RPMI8226 (cell line): ENCODE measurements around the gene C8A.

Experiments used
- DNase-seq: peaks from one replicate; pipeline ENCODE4 v3.0.0-alpha.2; 2015

Gene C8A

DNA sequence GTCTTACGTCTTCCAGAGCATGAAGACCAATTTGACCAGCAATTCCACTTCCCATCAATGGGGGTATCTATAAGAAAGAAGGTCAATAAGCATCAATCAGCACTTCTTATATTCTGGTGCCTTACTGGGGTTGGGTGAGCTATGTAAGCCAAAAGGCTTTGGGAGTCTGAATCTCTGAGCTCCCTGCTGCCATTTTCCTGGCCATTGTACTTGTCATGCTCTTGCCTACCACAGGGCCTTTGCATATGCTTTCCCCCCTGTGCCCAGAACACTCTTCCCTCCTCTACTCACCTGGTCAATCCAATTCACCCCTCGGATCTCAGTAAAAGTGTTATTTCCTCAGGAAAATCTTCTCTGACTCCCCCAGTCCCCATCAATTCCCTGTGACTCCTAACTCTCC, 74.9 kb downstream of the C8A start:
- DNase-seq, result no peak

DNA sequence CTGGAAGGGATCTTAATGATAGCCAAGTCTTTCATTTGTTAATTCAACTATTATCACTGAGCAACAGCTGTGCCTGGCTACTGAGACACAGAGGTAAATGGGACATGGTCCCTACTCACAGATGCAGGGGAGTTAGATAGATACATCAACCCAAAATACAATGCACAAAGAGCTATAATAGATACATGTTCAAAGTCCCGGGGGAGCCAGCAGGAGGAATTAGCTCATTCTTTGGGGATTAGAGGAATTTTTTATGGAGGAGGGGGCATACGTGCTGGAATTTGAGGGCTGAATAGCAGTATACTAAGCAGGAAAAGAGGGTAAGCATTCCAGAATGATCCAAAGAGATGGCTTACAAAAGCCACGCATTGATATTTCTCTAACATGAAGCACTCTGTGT, 76.6 kb downstream of the C8A start:
- DNase-seq, result no peak

- DNase-seq, result no peak
Measured at GRCh38 chr1:56931686-56932085, 77.1 kb downstream of the C8A start.

GRCh38 chr1:56933161-56933560, 78.6 kb downstream of the C8A start:
- no peak for DNase-seq

- no peak for DNase-seq
Measured at GRCh38 chr1:56933606-56934005, 79.0 kb downstream of the C8A start.

GRCh38 chr1:56934430-56935060, 79.9 kb downstream of the C8A start:
- no peak for DNase-seq

DNA sequence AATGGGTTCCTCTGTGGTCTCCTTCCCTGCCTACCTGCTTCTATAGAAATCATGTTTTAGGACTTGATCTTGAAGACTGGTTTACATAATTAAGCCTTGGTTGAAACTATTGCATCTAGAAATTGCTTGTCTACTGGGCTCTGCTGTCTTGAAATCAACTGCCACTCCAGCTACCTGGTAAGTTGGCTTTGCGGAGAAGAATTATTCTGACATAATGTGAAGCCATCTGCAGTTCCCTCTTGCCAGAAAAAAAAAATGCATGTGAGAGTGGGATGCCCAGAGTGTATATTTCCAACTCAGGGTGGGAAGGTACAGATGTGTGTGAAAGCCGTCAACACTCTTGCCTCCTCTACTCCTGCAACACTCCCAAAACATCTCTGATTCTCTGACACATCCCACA, 84.0 kb downstream of the C8A start:
- DNase-seq, result no peak

DNA sequence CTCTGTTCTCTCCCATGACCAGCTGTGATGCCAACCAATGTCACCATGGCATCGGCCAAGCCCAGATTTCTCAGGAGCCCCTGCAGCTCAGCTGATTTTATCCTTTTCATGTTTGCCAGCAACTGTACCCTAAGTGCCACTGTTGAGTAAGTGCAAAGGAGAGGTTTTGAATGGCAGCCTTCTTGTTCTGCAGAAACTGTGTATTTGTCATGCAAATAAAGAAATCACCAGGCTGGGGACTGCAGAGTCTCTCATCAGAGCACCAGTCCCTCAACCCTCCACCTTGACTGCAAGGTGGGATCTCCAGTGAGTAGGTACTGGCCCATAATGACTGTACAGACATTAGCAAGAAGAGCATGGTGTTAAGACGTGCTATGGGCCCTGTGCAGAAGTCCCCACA, 84.6 kb downstream of the C8A start:
- no peak for DNase-seq

- no peak for DNase-seq
Measured at GRCh38 chr1:56940039-56940438, 85.4 kb downstream of the C8A start.

- DNase-seq, result no peak
Measured at GRCh38 chr1:56948403-56949023, 93.9 kb downstream of the C8A start.

GRCh38 chr1:56952501-56952900, 97.9 kb downstream of the C8A start:
- no peak for DNase-seq

DNA sequence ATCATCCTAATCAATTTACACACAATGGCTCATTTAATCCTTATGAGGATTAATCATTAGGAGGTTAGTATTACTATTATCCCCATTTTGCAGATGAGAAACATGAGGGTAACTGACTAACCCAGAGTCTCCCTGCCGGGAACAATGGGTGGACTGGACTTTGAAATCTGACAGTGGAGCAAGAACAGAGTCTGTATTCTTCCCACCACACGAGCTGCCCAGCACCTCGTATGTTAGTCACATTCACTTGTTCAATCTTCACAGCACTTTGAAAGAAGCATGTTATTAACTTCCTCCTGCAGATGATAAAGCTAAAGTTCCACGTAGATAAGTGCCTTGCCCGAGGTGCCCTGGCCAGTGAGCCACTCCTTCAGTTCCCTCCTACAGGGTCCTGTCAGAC, 98.8 kb downstream of the C8A start:
- DNase-seq, result no peak

DNA sequence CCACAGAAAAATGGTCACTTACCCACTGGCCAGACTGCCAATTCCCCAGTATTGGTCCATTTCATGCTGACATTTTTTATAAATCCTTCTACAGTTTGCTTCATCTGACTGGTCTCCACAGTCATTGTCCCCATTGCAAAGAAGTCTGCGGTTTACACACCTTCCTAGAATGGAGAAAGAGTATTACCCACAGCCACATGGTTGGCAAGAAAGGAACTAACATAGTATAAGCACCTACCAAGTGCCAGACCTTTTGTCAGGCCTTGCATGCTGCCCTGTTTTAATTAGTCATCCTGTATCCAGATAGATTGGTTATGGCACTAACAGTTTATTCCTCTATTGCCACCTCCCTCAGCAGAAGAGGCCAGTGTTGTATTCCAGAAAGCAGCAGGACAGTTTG, 100.1 kb downstream of the C8A start:
- DNase-seq, result no peak

DNA sequence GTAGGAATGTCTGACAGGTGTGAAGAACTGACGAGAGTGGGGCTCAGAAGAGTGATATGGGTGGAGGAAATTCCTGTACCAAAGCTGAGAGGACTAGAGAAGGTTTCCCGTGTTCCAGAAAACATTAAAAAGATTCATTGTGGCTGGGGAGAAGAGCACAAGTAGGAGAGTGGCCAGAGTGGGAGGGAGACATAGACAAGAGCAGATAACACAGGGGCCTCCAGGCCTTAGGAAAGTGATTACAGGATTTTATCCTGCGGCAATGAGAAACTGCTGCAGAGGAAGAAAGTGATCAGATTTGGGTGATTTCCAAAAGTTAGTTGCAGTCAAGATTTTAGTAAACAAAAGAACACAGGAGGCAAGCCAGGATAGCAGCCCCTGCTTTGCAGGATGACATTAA, 103.3 kb downstream of the C8A start:
- DNase-seq, result no peak

GRCh38 chr1:56958526-56958925, 103.9 kb downstream of the C8A start:
- DNase-seq, result no peak

DNA sequence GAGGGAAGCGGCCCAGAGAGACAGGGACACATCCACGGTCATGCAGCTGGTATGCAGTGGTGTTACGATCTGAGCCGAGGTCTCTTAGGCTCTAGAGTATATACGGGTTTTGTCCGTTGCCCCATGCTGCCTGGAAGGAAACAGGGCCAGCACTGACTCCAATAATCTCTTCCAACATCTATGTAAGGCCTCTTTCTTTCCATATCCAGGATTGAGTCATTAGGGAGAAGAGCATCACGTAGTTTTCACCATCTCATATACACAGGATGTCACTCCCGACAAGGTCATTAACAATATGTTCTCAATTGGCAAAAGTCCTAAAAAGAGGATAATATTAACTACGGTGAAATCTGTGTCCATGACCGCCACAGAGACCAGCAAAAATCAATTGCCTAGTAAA, 106.8 kb downstream of the C8A start:
- no peak for DNase-seq

GRCh38 chr1:56963667-56964066, 109.1 kb downstream of the C8A start:
- DNase-seq, result no peak

GRCh38 chr1:56964349-56965017, 109.9 kb downstream of the C8A start:
- no peak for DNase-seq

DNA sequence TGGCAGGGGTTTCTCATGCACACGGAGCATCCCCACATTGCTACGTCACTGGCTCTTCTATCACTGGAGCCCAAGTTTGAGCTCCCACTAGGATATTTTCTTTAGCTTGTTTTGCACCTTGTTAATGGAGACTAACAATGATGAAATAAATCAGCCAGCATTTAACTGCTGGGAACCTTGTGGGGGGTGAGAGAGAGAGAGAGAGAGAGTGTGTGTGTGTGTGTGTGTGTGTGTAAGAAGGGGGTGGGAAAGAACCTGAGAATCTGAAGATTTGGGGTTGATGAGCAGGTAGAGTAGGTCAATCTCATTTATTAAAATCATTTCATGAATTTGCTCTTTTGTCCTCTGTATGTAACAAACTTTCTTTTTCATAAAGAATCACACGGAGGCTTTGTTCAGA, 110.6 kb downstream of the C8A start:
- no peak for DNase-seq

DNA sequence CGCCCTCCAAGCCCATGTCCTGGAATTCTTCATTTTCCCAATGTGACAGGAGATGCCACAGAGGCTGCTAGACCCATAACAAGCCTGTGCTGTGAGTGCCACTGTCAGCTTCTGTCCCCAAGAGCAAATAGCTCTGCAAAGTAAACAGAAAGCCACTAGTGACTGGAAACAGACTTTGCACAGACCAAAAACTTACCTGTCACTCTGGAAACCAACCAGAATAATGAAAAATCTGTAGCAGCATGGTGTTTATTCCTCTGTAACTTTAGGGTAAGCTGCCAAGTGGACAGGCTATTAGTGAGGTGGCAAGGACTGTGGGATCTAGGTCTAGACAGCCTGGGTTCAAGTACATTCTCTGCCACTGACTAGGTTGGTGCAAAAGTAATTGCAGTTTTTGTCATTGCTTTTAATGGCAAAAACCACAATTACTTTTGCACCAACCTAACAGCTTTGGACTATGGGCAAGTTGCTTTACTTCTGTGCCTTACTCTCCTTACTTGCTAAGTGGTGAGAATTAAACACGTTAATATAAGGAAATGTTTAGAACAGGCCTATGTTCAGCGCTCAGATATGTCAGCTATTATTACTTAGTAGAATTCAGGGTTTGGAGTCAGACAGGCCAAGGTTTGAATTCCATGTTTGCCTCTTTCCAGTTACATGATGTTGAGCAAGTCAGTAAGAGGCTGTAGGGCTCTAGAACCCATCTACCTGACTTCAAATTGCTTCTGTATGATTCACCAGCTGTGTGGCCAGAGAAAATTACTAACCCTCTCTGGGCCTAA, 111.5 kb downstream of the C8A start, which contains the start of gene C8B:
Gene C8B, minus strand, starts transcription at position 100 of the 782 bp plus-strand sequence. Its CDS starts 67 bp downstream, at position 33.
- no peak for DNase-seq

DNA sequence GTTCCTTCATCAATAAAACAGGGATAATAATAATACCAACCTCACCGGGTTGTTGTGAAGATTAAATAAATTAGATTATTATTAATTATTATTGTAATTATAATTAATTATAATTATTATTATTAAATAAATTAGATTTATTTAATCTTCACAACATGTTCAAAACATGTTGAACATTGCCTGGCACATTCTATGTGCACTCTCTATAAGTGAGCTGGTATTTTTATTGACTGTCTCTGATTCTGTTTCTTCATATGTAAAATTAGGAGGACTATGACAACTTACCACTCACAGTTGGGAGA, 112.1 kb downstream of the C8A start:
- DNase-seq, result no peak

DNA sequence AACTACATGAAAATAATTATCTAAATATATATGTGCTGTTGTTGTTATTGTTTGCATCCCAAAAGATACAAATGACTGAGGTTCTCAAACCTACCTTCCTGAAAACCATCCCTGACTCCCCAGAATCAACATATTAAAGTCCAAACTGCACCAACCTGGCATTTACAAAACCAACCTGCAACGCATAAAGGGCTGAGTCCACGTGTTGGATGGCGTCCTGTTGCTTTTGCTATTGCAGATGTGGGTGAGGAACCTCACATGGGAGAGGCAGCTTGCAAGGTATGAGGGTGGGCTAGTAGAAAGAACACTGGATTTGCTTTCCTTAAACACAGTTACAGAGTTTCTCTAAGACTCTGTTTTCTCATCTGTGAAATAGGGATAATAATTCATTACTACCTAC, 112.8 kb downstream of the C8A start:
- DNase-seq, result no peak
